Measurements from ENCODE around the gene BCAN.
A peak's percentile ranks its signal among the peaks of the same experiment; 100 is the strongest.

BCAN gene

GRCh38 chr1:156645666-156646065 is 3.7 kb downstream of the BCAN start:
- Histone ChIP-seq H3K27ac (ENCODE audit: insufficient read depth in 1 of 2, low read depth in 1 of 2, low read length in 2 of 2, poor library complexity in 1 of 2, severe bottlenecking in 2 of 2) (no peak overlapping the region), H3K9me3 (ENCODE audit: control extremely low read depth in 1 of 5, control insufficient read depth in 4 of 5, insufficient read depth in 2 of 5, low read depth in 1 of 5, low read length in 4 of 5) (no peaks in the 10 kb centered on the region), H3K4me3 (ENCODE audit: control insufficient read depth in 1 of 7, extremely low read depth in 1 of 7, insufficient read depth in 4 of 7, low read depth in 2 of 7, low read length in 6 of 7) (no peak overlapping the region), H3K27me3 (replicated peaks in 2 of 5; ENCODE audit: control insufficient read depth in 4 of 5, insufficient read depth in 5 of 5, low read length in 4 of 5) (peaks cover 4 to 84% (median 46%) of the 10 kb centered on the region in 5 experiments), H3K36me3 (ENCODE audit: control insufficient read depth in 4 of 4, insufficient read depth in 4 of 4, low read length in 3 of 4) (no peaks in the 10 kb centered on the region), H3K4me1 (ENCODE audit: control extremely low read depth in 1 of 4, control insufficient read depth in 4 of 4, insufficient read depth in 4 of 4, low read length in 3 of 4) (peaks cover 8 to 35% (median 34%) of the 10 kb centered on the region in 4 experiments)
- no peak for DNase-seq
- WGBS (ENCODE audit: insufficient coverage), result 86% methylated on average over 1 of the region's 1 CpG
- POLR2A ChIA-PET, result no interaction called here
- CTCF ChIA-PET, result interaction anchor here (1.5 to 18.3 kb wide), 3 partner anchors 11 to 29 kb away, joined by 3 to 275 read pairs (median 72); no protein-coding TSS in a partner anchor

- no peak overlapping the region for H3K27ac ChIP-seq (ENCODE audit: insufficient read depth in 1 of 2, low read depth in 1 of 2, low read length in 2 of 2, poor library complexity in 1 of 2, severe bottlenecking in 2 of 2)
- no peak for DNase-seq
- 9% methylated on average over 28 of the region's 51 CpGs for WGBS (ENCODE audit: insufficient coverage)
- ChIA-PET CTCF (interaction anchor here (9.4 to 18.3 kb wide), 2 partner anchors 10 to 18 kb away, joined by 72 to 275 read pairs; no protein-coding TSS in a partner anchor), POLR2A (no interaction called here)
- H3K4me3 ChIP-seq (ENCODE audit: control insufficient read depth in 1 of 7, extremely low read depth in 1 of 7, insufficient read depth in 4 of 7, low read depth in 2 of 7, low read length in 6 of 7), result no peak overlapping the region
- H3K4me1 ChIP-seq (ENCODE audit: control extremely low read depth in 1 of 4, control insufficient read depth in 4 of 4, insufficient read depth in 4 of 4, low read length in 3 of 4), result peaks cover 6 to 27% (median 26%) of the 10 kb centered on the region in 4 experiments
- H3K9me3 ChIP-seq (ENCODE audit: control extremely low read depth in 1 of 5, control insufficient read depth in 4 of 5, insufficient read depth in 2 of 5, low read depth in 1 of 5, low read length in 4 of 5), result no peaks in the 10 kb centered on the region
- no peaks in the 10 kb centered on the region for H3K36me3 ChIP-seq (ENCODE audit: control insufficient read depth in 4 of 4, insufficient read depth in 4 of 4, low read length in 3 of 4)
- H3K27me3 ChIP-seq (replicated peaks in 2 of 5; ENCODE audit: control insufficient read depth in 4 of 5, insufficient read depth in 5 of 5, low read length in 4 of 5), result peaks cover 4 to 84% (median 37%) of the 10 kb centered on the region in 5 experiments
These were observed 4.9 kb downstream of the BCAN start for GRCh38 chr1:156646738-156647211.

GRCh38 chr1:156647351-156647750 is 5.4 kb downstream of the BCAN start:
- CTCF ChIA-PET, result interaction anchor here (9.4 to 18.3 kb wide), 2 partner anchors 10 to 18 kb away, joined by 72 to 275 read pairs; no protein-coding TSS in a partner anchor
- Histone ChIP-seq H3K27me3 (replicated peaks in 2 of 5; ENCODE audit: control insufficient read depth in 4 of 5, insufficient read depth in 5 of 5, low read length in 4 of 5) (peaks cover 4 to 83% (median 36%) of the 10 kb centered on the region in 5 experiments), H3K4me3 (ENCODE audit: control insufficient read depth in 1 of 7, extremely low read depth in 1 of 7, insufficient read depth in 4 of 7, low read depth in 2 of 7, low read length in 6 of 7) (no peak overlapping the region), H3K4me1 (ENCODE audit: control extremely low read depth in 1 of 4, control insufficient read depth in 4 of 4, insufficient read depth in 4 of 4, low read length in 3 of 4) (peaks cover 6 to 23% (median 21%) of the 10 kb centered on the region in 4 experiments), H3K9me3 (ENCODE audit: control extremely low read depth in 1 of 5, control insufficient read depth in 4 of 5, insufficient read depth in 2 of 5, low read depth in 1 of 5, low read length in 4 of 5) (no peaks in the 10 kb centered on the region), H3K27ac (ENCODE audit: insufficient read depth in 1 of 2, low read depth in 1 of 2, low read length in 2 of 2, poor library complexity in 1 of 2, severe bottlenecking in 2 of 2) (no peak overlapping the region), H3K36me3 (ENCODE audit: control insufficient read depth in 4 of 4, insufficient read depth in 4 of 4, low read length in 3 of 4) (no peaks in the 10 kb centered on the region)
- WGBS (ENCODE audit: insufficient coverage), result 91% methylated on average over 8 of the region's 10 CpGs
- DNase-seq, result no peak
- POLR2A ChIA-PET, result no interaction called here

GRCh38 chr1:156648496-156648895 is 6.6 kb downstream of the BCAN start:
- WGBS (ENCODE audit: insufficient coverage), result 77% methylated on average over 10 of the region's 10 CpGs
- Histone ChIP-seq H3K36me3 (ENCODE audit: control insufficient read depth in 4 of 4, insufficient read depth in 4 of 4, low read length in 3 of 4) (no peaks in the 10 kb centered on the region), H3K27ac (ENCODE audit: insufficient read depth in 1 of 2, low read depth in 1 of 2, low read length in 2 of 2, poor library complexity in 1 of 2, severe bottlenecking in 2 of 2) (no peak overlapping the region), H3K27me3 (replicated peaks in 2 of 5; ENCODE audit: control insufficient read depth in 4 of 5, insufficient read depth in 5 of 5, low read length in 4 of 5) (peaks cover 0 to 85% (median 36%) of the 10 kb centered on the region in 5 experiments), H3K4me1 (ENCODE audit: control extremely low read depth in 1 of 4, control insufficient read depth in 4 of 4, insufficient read depth in 4 of 4, low read length in 3 of 4) (peaks cover 0 to 11% (median 10%) of the 10 kb centered on the region in 4 experiments), H3K9me3 (ENCODE audit: control extremely low read depth in 1 of 5, control insufficient read depth in 4 of 5, insufficient read depth in 2 of 5, low read depth in 1 of 5, low read length in 4 of 5) (no peaks in the 10 kb centered on the region), H3K4me3 (ENCODE audit: control insufficient read depth in 1 of 7, extremely low read depth in 1 of 7, insufficient read depth in 4 of 7, low read depth in 2 of 7, low read length in 6 of 7) (no peak overlapping the region)
- CTCF ChIA-PET, result interaction anchor here (0.7 to 18.3 kb wide), 10 partner anchors 10 to 78 kb away, joined by 3 to 275 read pairs (median 4); partner anchors contain the start of genes HAPLN2 and NES
- DNase-seq, result no peak
- POLR2A ChIA-PET, result interaction anchor here (0.9 kb wide), 1 partner anchor 11 kb away, joined by 3 read pairs; no protein-coding TSS in a partner anchor

GRCh38 chr1:156648951-156649350 is 7.0 kb downstream of the BCAN start:
- H3K27me3 ChIP-seq (replicated peaks in 2 of 5; ENCODE audit: control insufficient read depth in 4 of 5, insufficient read depth in 5 of 5, low read length in 4 of 5), result peaks cover 0 to 90% (median 40%) of the 10 kb centered on the region in 5 experiments

GRCh38 chr1:156652131-156652991 is 10.4 kb downstream of the BCAN start:
- POLR2A ChIA-PET, result no interaction called here
- peaks cover 0 to 14% (median 12%) of the 10 kb centered on the region in 4 experiments for H3K4me1 ChIP-seq (ENCODE audit: control extremely low read depth in 1 of 4, control insufficient read depth in 4 of 4, insufficient read depth in 4 of 4, low read length in 3 of 4)
- no peak overlapping the region for H3K27ac ChIP-seq (ENCODE audit: insufficient read depth in 1 of 2, low read depth in 1 of 2, low read length in 2 of 2, poor library complexity in 1 of 2, severe bottlenecking in 2 of 2)
- WGBS (ENCODE audit: insufficient coverage), result 70% methylated on average over 10 of the region's 16 CpGs
- peaks cover 0 to 94% (median 45%) of the 10 kb centered on the region in 5 experiments for H3K27me3 ChIP-seq (replicated peaks in 2 of 5; ENCODE audit: control insufficient read depth in 4 of 5, insufficient read depth in 5 of 5, low read length in 4 of 5)
- H3K36me3 ChIP-seq (ENCODE audit: control insufficient read depth in 4 of 4, insufficient read depth in 4 of 4, low read length in 3 of 4), result no peaks in the 10 kb centered on the region
- no peaks in the 10 kb centered on the region for H3K9me3 ChIP-seq (ENCODE audit: control extremely low read depth in 1 of 5, control insufficient read depth in 4 of 5, insufficient read depth in 2 of 5, low read depth in 1 of 5, low read length in 4 of 5)
- H3K4me3 ChIP-seq (ENCODE audit: control insufficient read depth in 1 of 7, extremely low read depth in 1 of 7, insufficient read depth in 4 of 7, low read depth in 2 of 7, low read length in 6 of 7), result no peak overlapping the region
- CTCF ChIA-PET, result interaction anchor here (0.8 to 18.3 kb wide), 7 partner anchors 8 to 42 kb away, joined by 3 to 275 read pairs (median 5); partner anchors contain the start of gene HAPLN2
- peak in 2 of 3 donors; percentile 55 to 67 for DNase-seq

More at GRCh38 chr1:156648951-156649350, 7.0 kb downstream of the BCAN start:
- POLR2A ChIA-PET, result interaction anchor here (0.9 kb wide), 1 partner anchor 11 kb away, joined by 3 read pairs; no protein-coding TSS in a partner anchor
- H3K36me3 ChIP-seq (ENCODE audit: control insufficient read depth in 4 of 4, insufficient read depth in 4 of 4, low read length in 3 of 4), result no peaks in the 10 kb centered on the region
- CTCF ChIA-PET, result interaction anchor here (0.7 to 18.3 kb wide), 10 partner anchors 9 to 77 kb away, joined by 3 to 275 read pairs (median 4); partner anchors contain the start of genes HAPLN2 and NES
- no peaks in the 10 kb centered on the region for H3K9me3 ChIP-seq (ENCODE audit: control extremely low read depth in 1 of 5, control insufficient read depth in 4 of 5, insufficient read depth in 2 of 5, low read depth in 1 of 5, low read length in 4 of 5)
- no peak overlapping the region for H3K4me3 ChIP-seq (ENCODE audit: control insufficient read depth in 1 of 7, extremely low read depth in 1 of 7, insufficient read depth in 4 of 7, low read depth in 2 of 7, low read length in 6 of 7)
- peak in 1 of 3 donors; percentile 22 for DNase-seq
- no peak overlapping the region for H3K27ac ChIP-seq (ENCODE audit: insufficient read depth in 1 of 2, low read depth in 1 of 2, low read length in 2 of 2, poor library complexity in 1 of 2, severe bottlenecking in 2 of 2)
- peaks cover 0 to 7% (median 5%) of the 10 kb centered on the region in 4 experiments for H3K4me1 ChIP-seq (ENCODE audit: control extremely low read depth in 1 of 4, control insufficient read depth in 4 of 4, insufficient read depth in 4 of 4, low read length in 3 of 4)
- WGBS (ENCODE audit: insufficient coverage), result 39% methylated on average over 2 of the region's 2 CpGs
